OCI-LY7 (cell line): ENCODE measurements around the gene PEPD. TPM values are rescaled to one million over a fixed set of nuclear protein-coding genes. Genes with fewer than 3 reads are reported as not detected.

ENCODE experiments used
- BruUV-seq: library from RNA; stranded (reverse); fragments of 400-500 nt; replicated peaks from 2 replicates; lab custom pipeline; 2021; lab: Mats Ljungman, UMichigan
- CTCF ChIA-PET: fragments of 300-600 bp; sonication (Branson Sonifier 250); formaldehyde crosslinking; loops from one replicate; lab custom pipeline; 2022; ENCODE audit warnings: antibody characterized with exemption; ENCODE audit not compliant: unreplicated experiment; lab: Charles Lee
- POLR2A ChIA-PET: fragments of 300-600 bp; sonication (Branson Sonifier 250); formaldehyde crosslinking; loops from one replicate; lab custom pipeline; 2022; ENCODE audit warnings: antibody characterized with exemption; lab: Charles Lee
- DNase-seq: peaks from one replicate; pipeline ENCODE4 v3.0.0-alpha.2; 2015; ENCODE audit warnings: low spot score
- H2AFZ ChIP-seq: fragments of 200-600 bp; sonication (generic), shearing (Covaris generic); 2 replicates; pipeline ENCODE4 v1.6.1; 2014; ENCODE audit warnings: mild to moderate bottlenecking, antibody characterized with exemption, low read length, moderate library complexity
- H3K27ac ChIP-seq: fragments of 200-600 bp; sonication (generic); 2 replicates; pipeline ENCODE4 v1.5.1; 2014; ENCODE audit warnings: mixed run types, low read depth, mild to moderate bottlenecking, moderate library complexity, low read length, inconsistent platforms; ENCODE audit not compliant: poor library complexity, severe bottlenecking
- H3K36me3 ChIP-seq: fragments of 200-600 bp; sonication (generic); 2 replicates; pipeline ENCODE4 v1.6.1; 2014; ENCODE audit warnings: mild to moderate bottlenecking, antibody characterized with exemption, low read length, moderate library complexity, mixed read lengths; ENCODE audit not compliant: insufficient read depth
- H3K4me1 ChIP-seq: fragments of 200-600 bp; sonication (generic); 2 replicates; pipeline ENCODE4 v1.5.1; 2014; ENCODE audit warnings: mild to moderate bottlenecking, low read length; ENCODE audit not compliant: insufficient read depth, poor library complexity, severe bottlenecking
- H3K4me2 ChIP-seq: fragments of 200-600 bp; sonication (generic); 2 replicates; pipeline ENCODE4 v1.6.1; 2014; ENCODE audit warnings: mild to moderate bottlenecking, low read length
- H3K4me3 ChIP-seq: fragments of 200-600 bp; sonication (generic); 2 replicates; pipeline ENCODE4 v1.5.1; 2014; ENCODE audit warnings: mild to moderate bottlenecking, low read depth, low read length; ENCODE audit not compliant: poor library complexity, severe bottlenecking
- H3K79me2 ChIP-seq: fragments of 200-600 bp; sonication (generic); 2 replicates; pipeline ENCODE4 v1.6.1; 2016; ENCODE audit warnings: low read depth, mild to moderate bottlenecking, low read length, moderate library complexity, mixed read lengths; ENCODE audit not compliant: insufficient read depth
- H3K9me2 ChIP-seq: fragments of 200-600 bp; sonication (generic); 2 replicates; pipeline ENCODE4 v1.6.1; 2016; ENCODE audit warnings: mild to moderate bottlenecking, low read length, mixed read lengths; ENCODE audit not compliant: insufficient read depth
- H3K9me3 ChIP-seq: fragments of 200-600 bp; sonication (generic); 2 replicates; pipeline ENCODE4 v1.6.1; 2014; ENCODE audit warnings: mild to moderate bottlenecking, mixed run types, low read length, mixed read lengths
- H4K20me1 ChIP-seq: fragments of 200-600 bp; sonication (generic); 2 replicates; pipeline ENCODE4 v1.6.1; 2014; ENCODE audit warnings: mild to moderate bottlenecking, antibody characterized with exemption, low read length, moderate library complexity, mixed read lengths; ENCODE audit not compliant: insufficient read depth
- CTCF ChIP-seq: fragments of 200-600 bp; sonication (generic); conservative IDR thresholded peaks from 2 replicates; pipeline ENCODE4 v1.5.1; 2014; ENCODE audit warnings: mild to moderate bottlenecking, antibody characterized with exemption, low read length, moderate library complexity, mixed read lengths
- EZH2phosphoT487 ChIP-seq: fragments of 200-600 bp; sonication (generic); IDR thresholded peaks from 2 replicates; pipeline ENCODE4 v1.6.1; 2018; ENCODE audit warnings: low read depth, borderline replicate concordance, mild to moderate bottlenecking, mixed run types, antibody characterized with exemption, low read length, moderate library complexity, mixed read lengths
- intact Hi-C: fragments of 100-400 bp; cut with micrococcal nuclease; formaldehyde crosslinking; loops from one replicate; pipeline ENCODE4 v1.10.0; 2022; ENCODE audit not compliant: unreplicated experiment
- total RNA-seq, 2 experiments: library from RNA; depleted of rRNA in 1 of 2; stranded (reverse); fragments of >200 nt in 1 of 2; shearing (Covaris generic) in 1 of 2; gene quantifications; 2 replicates each; pipeline ENCODE4 v1.2.3, GENCODE V29; 2014 to 2022

PEPD gene
- total RNA-seq, 2 experiments from 2014 or later = 24.4 to 29.7 TPM

- no peak overlapping the region for H3K27ac ChIP-seq
- ChIA-PET POLR2A (no interaction called here), CTCF (no interaction called here)
- no peak for DNase-seq
- H3K9me3 ChIP-seq = no peaks in the 10 kb centered on the region
- TF ChIP-seq CTCF (no peak), EZH2phosphoT487 (no peak)
- H3K4me2 ChIP-seq = no peak overlapping the region
- no peaks in the 10 kb centered on the region for H3K79me2 ChIP-seq
- no peaks in the 10 kb centered on the region for H4K20me1 ChIP-seq
- H2AFZ ChIP-seq = no peak overlapping the region
- intact Hi-C loops = no loop called here
- no peak overlapping the region for H3K4me3 ChIP-seq
- H3K36me3 ChIP-seq = no peaks in the 10 kb centered on the region
- H3K4me1 ChIP-seq = no peaks in the 10 kb centered on the region
- H3K9me2 ChIP-seq = no peaks in the 10 kb centered on the region
- BruUV-seq = no TSS peak
Observed at GRCh38 chr19:33414667-33415605, 106.7 kb downstream of the PEPD start.

GRCh38 chr19:33413868-33414666, 107.5 kb downstream of the PEPD start:
- DNase-seq = no peak
- no peak overlapping the region for H3K27ac ChIP-seq
- no peaks in the 10 kb centered on the region for H4K20me1 ChIP-seq
- H3K79me2 ChIP-seq = no peaks in the 10 kb centered on the region
- no peak overlapping the region for H2AFZ ChIP-seq
- no peak overlapping the region for H3K4me2 ChIP-seq
- H3K36me3 ChIP-seq = no peaks in the 10 kb centered on the region
- TF ChIP-seq EZH2phosphoT487 = no peak
- no peak for TF ChIP-seq CTCF
- ChIA-PET CTCF (no interaction called here), POLR2A (no interaction called here)
- no peaks in the 10 kb centered on the region for H3K4me1 ChIP-seq
- BruUV-seq = no TSS peak
- no peak overlapping the region for H3K4me3 ChIP-seq
- H3K9me3 ChIP-seq = no peaks in the 10 kb centered on the region
- intact Hi-C loops = no loop called here
- no peaks in the 10 kb centered on the region for H3K9me2 ChIP-seq

- no peak overlapping the region for H2AFZ ChIP-seq
- TF ChIP-seq CTCF (no peak), EZH2phosphoT487 (no peak)
- no TSS peak for BruUV-seq
Observed at GRCh38 chr19:33413426-33413725, 108.2 kb downstream of the PEPD start.

More at GRCh38 chr19:33413426-33413725, 108.2 kb downstream of the PEPD start:
- no peaks in the 10 kb centered on the region for H3K79me2 ChIP-seq
- H3K4me1 ChIP-seq = no peaks in the 10 kb centered on the region
- ChIA-PET POLR2A (no interaction called here), CTCF (no interaction called here)
- no peaks in the 10 kb centered on the region for H4K20me1 ChIP-seq
- no peaks in the 10 kb centered on the region for H3K36me3 ChIP-seq
- H3K4me3 ChIP-seq = no peak overlapping the region
- H3K4me2 ChIP-seq = no peak overlapping the region
- H3K27ac ChIP-seq = no peak overlapping the region
- H3K9me2 ChIP-seq = no peaks in the 10 kb centered on the region
- DNase-seq = no peak
- no peaks in the 10 kb centered on the region for H3K9me3 ChIP-seq
- intact Hi-C loops = no loop called here
